Spleen (tissue), 11 donors: Measurements from ENCODE around the gene TMEM53. TPM values are rescaled to one million over a fixed set of nuclear protein-coding genes. Genes with fewer than 3 reads are reported as not detected.

Experiments used
- DNase-seq: peaks from one replicate; pipeline ENCODE4 v3.0.0-alpha.2; 2020
- H3K27ac ChIP-seq, 8 donors: fragments of 200-600 bp; sonication (generic) in 7 of 8; 1 replicate in 4 of 8; 2 replicates in 4 of 8; pipeline versions ENCODE4 v1.5.0 to v1.8.0; 2016 to 2021; ENCODE audit warnings: inconsistent platforms in 4 of 8, mild to moderate bottlenecking in 4 of 8, moderate library complexity in 1 of 8
- H3K27me3 ChIP-seq, 7 donors: fragments of 200-600 bp; sonication (generic) in 6 of 7; replicated peaks in 1 of 7; 1 replicate in 4 of 7; 2 replicates in 3 of 7; pipeline versions ENCODE4 v1.5.0 to v1.8.0; 2016 to 2021; ENCODE audit warnings: inconsistent platforms in 3 of 7, mild to moderate bottlenecking in 1 of 7
- H3K36me3 ChIP-seq, 6 donors: fragments of 200-600 bp; sonication (generic) in 5 of 6; 1 replicate in 4 of 6; 2 replicates in 2 of 6; pipeline versions ENCODE4 v1.5.0 to v1.8.0; 2016 to 2021; ENCODE audit warnings: inconsistent platforms in 2 of 6
- H3K4me1 ChIP-seq, 6 donors: fragments of 200-600 bp; sonication (generic) in 5 of 6; 1 replicate in 3 of 6; 2 replicates in 3 of 6; pipeline versions ENCODE4 v1.5.0 to v1.8.0; 2016 to 2021; ENCODE audit warnings: inconsistent platforms in 3 of 6
- H3K4me3 ChIP-seq, 8 donors: fragments of 200-600 bp; sonication (generic) in 7 of 8; 1 replicate in 4 of 8; 2 replicates in 4 of 8; pipeline versions ENCODE4 v1.5.0 to v1.8.0; 2016 to 2021; ENCODE audit warnings: inconsistent platforms in 4 of 8, mild to moderate bottlenecking in 4 of 8, moderate library complexity in 2 of 8
- H3K9me3 ChIP-seq, 8 donors: fragments of 200-600 bp; sonication (generic) in 7 of 8; 1 replicate in 4 of 8; 2 replicates in 4 of 8; pipeline versions ENCODE4 v1.5.0 to v1.8.0; 2016 to 2021; ENCODE audit warnings: inconsistent platforms in 4 of 8
- POLR2A ChIP-seq, 3 donors: fragments of 450-650 bp; IDR thresholded peaks; one replicate each; pipeline ENCODE4 v1.5.1; 2017; ENCODE audit warnings: antibody characterized with exemption in 3 of 3, mild to moderate bottlenecking in 1 of 3
- POLR2AphosphoS5 ChIP-seq, 3 donors: sonication (generic); formaldehyde crosslinking; IDR thresholded peaks; one replicate each; pipeline ENCODE4 v1.5.1; 2017; ENCODE audit warnings: antibody characterized with exemption in 3 of 3
- WGBS, 5 donors: extraction: QIAGEN DNeasy Blood & Tissue Kit in 3 of 5; methylation state at CpG; one replicate each; pipeline versions ENCODE4 v1.1.5 to v1.1.7; 2013 to 2018; 5-methylcytosine and 5-hydroxymethylcytosine counted together
- intact Hi-C: fragments of 100-400 bp; cut with DNase I; formaldehyde crosslinking; loops from one replicate; pipeline ENCODE4 v1.15.0; 2023; ENCODE audit warnings: low total_unique reads
- polyA plus RNA-seq, 3 donors: library from polyadenylated mRNA; stranded (reverse); fragments of 200-250 nt; gene quantifications; one replicate each; pipeline ENCODE4 v1.2.1, GENCODE V29; 2013
- total RNA-seq, 7 donors: library from RNA; depleted of rRNA in 3 of 7; stranded (reverse); fragments of >200 nt in 3 of 7; fragmentation: NEBNext Ultra II Directional in 4 of 7; extraction: Animal tissue kit (Norgen Biotek cat#: 25700) in 4 of 7; gene quantifications; one replicate each; pipeline versions ENCODE4 v1.1.0 to v1.2.1, GENCODE V29; 2016 to 2021
- TF ChIP-seq, protein P1 (sequence below), 11 experiments: fragments of 200-600 bp in 7 of 11; fragments of 450-650 bp in 4 of 11; sonication (generic) in 4 of 11; IDR thresholded peaks in 8 of 11; conservative IDR thresholded peaks in 3 of 11; 1 replicate in 7 of 11; 2 replicates in 4 of 11; pipeline versions ENCODE4 v1.4.0 to v1.8.0; 2016 to 2021; ENCODE audit warnings: antibody characterized with exemption in 11 of 11, inconsistent platforms in 4 of 11, mild to moderate bottlenecking in 1 of 11
- donor health status: healthy with polysubstance abuse.
- donor health status: DM: no; HTN: no; CAD: no; lungs with moderate emphysema.
- donor health status: DM: no; HTN: no; CAD: no.
- donor health status: Bipolar disorder and iron deficiency.
- donor health status: healthy.
- donor health status: DM: no; HTN: no; CAD: no.
- donor health status: DM: yes; HTN: yes; CAD: no.

Gene TMEM53
- total and polyA plus RNA-seq, 10 donors = 4.3 to 7.5 (median 5.4) TPM

DNA sequence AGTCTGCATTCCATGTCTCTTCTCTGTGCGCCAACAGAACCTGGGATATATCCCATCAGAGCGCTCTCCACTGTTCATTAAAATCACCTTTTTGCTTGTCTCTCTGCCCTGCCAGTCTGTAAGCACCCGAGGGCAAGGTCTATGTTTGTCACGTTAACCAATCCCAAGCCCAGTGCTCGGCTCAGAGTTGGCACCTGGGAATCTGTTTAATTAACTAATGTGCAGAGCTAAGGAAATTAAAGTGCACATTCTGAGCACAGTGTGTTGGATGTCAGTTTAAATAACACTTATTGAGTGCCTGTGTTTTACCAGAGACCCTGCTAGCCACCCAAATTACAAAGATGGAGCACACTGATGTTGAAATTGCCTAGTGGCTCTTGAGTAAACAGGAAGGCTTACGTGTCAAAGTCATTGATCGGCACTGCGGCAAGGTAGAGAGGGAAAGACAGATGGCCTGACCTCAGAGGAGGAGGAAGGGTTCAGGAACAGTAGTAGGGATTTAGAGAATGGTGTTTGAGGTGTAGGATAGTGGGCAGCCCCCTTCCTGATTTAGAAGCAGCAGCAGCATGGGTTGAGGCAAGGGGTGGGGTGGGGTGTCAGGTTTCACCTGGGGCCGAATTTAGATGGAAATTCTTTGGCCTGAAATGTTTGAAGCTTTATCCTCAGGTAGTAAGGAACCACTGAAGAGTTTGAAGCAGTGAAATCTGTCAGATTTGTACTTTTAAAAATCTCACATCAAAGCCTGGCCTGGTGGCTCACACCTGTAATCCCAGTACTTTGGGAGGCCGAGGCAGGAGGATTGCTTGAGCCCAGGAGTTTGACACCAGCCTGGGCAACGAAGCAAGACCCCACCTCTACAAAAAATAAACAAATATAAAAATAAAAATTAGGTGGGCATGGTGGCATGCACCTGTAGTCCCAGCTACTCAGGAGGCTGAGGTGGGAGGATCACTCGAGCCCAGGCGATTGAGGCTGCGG, 7.9 kb upstream of the TMEM53 start:
- TF ChIP-seq, protein P1, sequence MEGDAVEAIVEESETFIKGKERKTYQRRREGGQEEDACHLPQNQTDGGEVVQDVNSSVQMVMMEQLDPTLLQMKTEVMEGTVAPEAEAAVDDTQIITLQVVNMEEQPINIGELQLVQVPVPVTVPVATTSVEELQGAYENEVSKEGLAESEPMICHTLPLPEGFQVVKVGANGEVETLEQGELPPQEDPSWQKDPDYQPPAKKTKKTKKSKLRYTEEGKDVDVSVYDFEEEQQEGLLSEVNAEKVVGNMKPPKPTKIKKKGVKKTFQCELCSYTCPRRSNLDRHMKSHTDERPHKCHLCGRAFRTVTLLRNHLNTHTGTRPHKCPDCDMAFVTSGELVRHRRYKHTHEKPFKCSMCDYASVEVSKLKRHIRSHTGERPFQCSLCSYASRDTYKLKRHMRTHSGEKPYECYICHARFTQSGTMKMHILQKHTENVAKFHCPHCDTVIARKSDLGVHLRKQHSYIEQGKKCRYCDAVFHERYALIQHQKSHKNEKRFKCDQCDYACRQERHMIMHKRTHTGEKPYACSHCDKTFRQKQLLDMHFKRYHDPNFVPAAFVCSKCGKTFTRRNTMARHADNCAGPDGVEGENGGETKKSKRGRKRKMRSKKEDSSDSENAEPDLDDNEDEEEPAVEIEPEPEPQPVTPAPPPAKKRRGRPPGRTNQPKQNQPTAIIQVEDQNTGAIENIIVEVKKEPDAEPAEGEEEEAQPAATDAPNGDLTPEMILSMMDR (IDR thresholded peaks at IDR 0.05 in 8 of 11, conservative IDR thresholded peaks at IDR 0.05 in 3 of 11) = no peak
- TF ChIP-seq POLR2A (IDR thresholded peaks at IDR 0.05) (no peak), POLR2AphosphoS5 (IDR thresholded peaks at IDR 0.05) (no peak)
- no peaks in the 10 kb centered on the region for H3K27me3 ChIP-seq
- H3K4me3 ChIP-seq = no peak overlapping the region
- intact Hi-C loops = no loop called here
- peaks cover under 1 to 30% (median 8%) of the 10 kb centered on the region in 6 donors for H3K4me1 ChIP-seq
- H3K27ac ChIP-seq = peak overlapping the region in 2 of 8 donors; percentile 3 to 51
- H3K9me3 ChIP-seq = no peaks in the 10 kb centered on the region
- H3K36me3 ChIP-seq = no peaks in the 10 kb centered on the region
- peak; percentile 25 for DNase-seq
- 79 to 91% (median 84%) methylated on average over 14 of the region's 14 CpGs for WGBS, 5 donors

DNA sequence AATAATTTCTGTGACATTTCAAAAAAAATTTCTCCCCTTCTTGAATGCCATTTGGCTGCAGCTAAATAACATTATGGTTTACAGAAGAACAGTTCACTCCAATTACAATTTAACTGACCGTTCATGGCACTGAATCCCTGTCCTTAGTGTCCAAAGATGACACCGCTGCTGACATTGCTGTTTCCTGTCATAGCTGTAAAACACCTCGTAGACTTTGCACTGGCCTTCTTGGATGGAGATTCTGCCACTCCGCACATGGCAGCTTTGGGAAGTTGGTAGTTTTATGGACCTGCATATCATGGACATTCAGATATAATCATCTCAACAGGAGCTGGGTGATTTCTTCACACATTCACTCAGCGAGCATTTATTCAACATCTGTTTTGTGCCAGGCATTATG, 5.2 kb upstream of the TMEM53 start:
- peaks cover 12 to 43% (median 32%) of the 10 kb centered on the region in 6 donors for H3K4me1 ChIP-seq
- TF ChIP-seq, protein P1 (IDR thresholded peaks at IDR 0.05 in 8 of 11, conservative IDR thresholded peaks at IDR 0.05 in 3 of 11) = no peak
- TF ChIP-seq POLR2A (IDR thresholded peaks at IDR 0.05) = no peak
- no peak for TF ChIP-seq POLR2AphosphoS5 (IDR thresholded peaks at IDR 0.05)
- H3K9me3 ChIP-seq = no peaks in the 10 kb centered on the region
- DNase-seq = no peak
- intact Hi-C loops = no loop called here
- WGBS, 5 donors = 90 to 96% (median 93%) methylated on average over 5 of the region's 5 CpGs
- H3K4me3 ChIP-seq = no peak overlapping the region
- no peak overlapping the region for H3K27ac ChIP-seq
- no peaks in the 10 kb centered on the region for H3K36me3 ChIP-seq
- H3K27me3 ChIP-seq = no peaks in the 10 kb centered on the region

DNA sequence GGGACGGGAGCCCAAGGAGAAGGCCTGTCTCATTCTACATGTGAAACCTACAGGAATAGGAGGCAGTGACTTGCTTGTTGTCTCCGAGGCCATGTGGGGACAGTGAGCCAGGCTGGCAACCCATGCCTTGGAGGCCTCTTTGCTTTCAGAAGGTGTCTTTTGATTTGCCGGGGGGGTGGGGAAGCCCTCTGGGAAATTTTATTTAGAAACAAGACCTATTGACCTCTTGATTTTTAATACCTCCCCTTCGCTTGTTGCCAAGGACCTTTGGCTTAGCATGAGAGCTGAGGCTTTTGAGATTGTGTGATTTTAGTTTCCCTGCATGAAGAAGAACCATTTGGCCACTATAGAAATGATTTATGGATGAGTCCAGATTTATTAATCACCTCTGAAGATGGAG, 4.3 kb upstream of the TMEM53 start:
- no peak for TF ChIP-seq POLR2A (IDR thresholded peaks at IDR 0.05)
- TF ChIP-seq, protein P1 (IDR thresholded peaks at IDR 0.05 in 8 of 11, conservative IDR thresholded peaks at IDR 0.05 in 3 of 11) = no peak
- no peak for TF ChIP-seq POLR2AphosphoS5 (IDR thresholded peaks at IDR 0.05)
- no peaks in the 10 kb centered on the region for H3K27me3 ChIP-seq
- no peaks in the 10 kb centered on the region for H3K36me3 ChIP-seq
- peaks cover 12 to 41% (median 32%) of the 10 kb centered on the region in 6 donors for H3K4me1 ChIP-seq
- no peak overlapping the region for H3K27ac ChIP-seq
- DNase-seq = peak; percentile 17
- no peaks in the 10 kb centered on the region for H3K9me3 ChIP-seq
- H3K4me3 ChIP-seq = no peak overlapping the region
- WGBS, 5 donors = 82 to 90% (median 84%) methylated on average over 4 of the region's 4 CpGs
- intact Hi-C loops = no loop called here

DNA sequence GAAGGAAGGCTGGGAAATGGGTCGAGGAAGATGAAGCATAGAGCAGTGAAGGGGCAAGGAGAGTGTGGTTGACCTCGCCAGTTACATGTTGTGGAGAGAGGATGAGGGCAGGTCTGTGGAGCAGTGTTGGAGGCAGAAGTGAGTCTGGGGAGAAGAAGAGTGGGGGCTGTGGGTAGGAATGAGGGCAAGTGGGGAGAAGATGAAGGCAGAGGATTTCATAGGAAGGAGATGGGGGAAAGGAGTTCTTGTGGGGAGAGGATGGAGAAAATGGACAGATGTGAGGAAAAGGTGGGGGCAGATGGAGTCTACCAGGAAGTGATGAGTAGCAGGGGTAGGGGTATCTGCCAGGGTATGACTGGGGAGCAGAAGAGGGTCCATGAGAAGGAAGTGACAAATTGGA, 3.8 kb upstream of the TMEM53 start:
- H3K27ac ChIP-seq = peak overlapping the region in 3 of 8 donors; percentile 91 to 98 (median 93)
- 76 to 92% (median 79%) methylated on average over 2 of the region's 2 CpGs for WGBS, 5 donors
- intact Hi-C loops = no loop called here
- TF ChIP-seq, protein P1 (IDR thresholded peaks at IDR 0.05 in 8 of 11, conservative IDR thresholded peaks at IDR 0.05 in 3 of 11) = no peak
- TF ChIP-seq POLR2A (IDR thresholded peaks at IDR 0.05) (no peak), POLR2AphosphoS5 (IDR thresholded peaks at IDR 0.05) (no peak)
- DNase-seq = no peak
- H3K4me1 ChIP-seq = peaks cover 15 to 46% (median 37%) of the 10 kb centered on the region in 6 donors
- no peaks in the 10 kb centered on the region for H3K36me3 ChIP-seq
- H3K27me3 ChIP-seq = no peaks in the 10 kb centered on the region
- H3K4me3 ChIP-seq = no peak overlapping the region
- no peaks in the 10 kb centered on the region for H3K9me3 ChIP-seq
